ENCODE data around the gene MAPKBP1. TPM values are rescaled to one million over a fixed set of nuclear protein-coding genes. Genes with fewer than 3 reads are reported as not detected.
A peak's percentile ranks its signal among the peaks of the same experiment; 100 is the strongest.

MAPKBP1 gene
- total RNA-seq, 2 donors from 2014 or later: 12.5 to 31.6 TPM

DNA sequence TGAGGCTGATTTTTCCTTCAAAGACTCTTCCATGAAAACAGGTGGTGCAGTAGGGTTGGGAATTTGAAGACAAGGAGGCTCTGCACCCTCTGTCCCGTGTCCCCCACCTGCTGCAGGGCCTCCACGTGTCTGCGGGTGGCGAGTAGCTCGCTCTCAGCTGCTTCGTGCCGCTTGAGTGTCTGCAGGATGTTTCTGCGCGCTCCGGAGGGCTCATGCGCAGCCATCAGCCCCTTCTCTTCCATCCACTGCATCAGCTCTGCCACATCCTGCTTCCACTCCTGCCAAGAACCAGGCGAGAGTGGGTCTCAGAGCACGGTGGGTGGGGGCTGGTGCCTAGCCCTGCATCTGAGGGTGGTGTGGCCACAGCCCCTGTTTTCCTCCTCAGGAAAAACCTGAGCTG is 101.7 kb downstream of the MAPKBP1 start:
- intact Hi-C loops (cut with DNase I): no loop called here
- H3K9me3 ChIP-seq: no peaks in the 10 kb centered on the region
- ATAC-seq (no peak), DNase-seq (no peak)
- H3K36me3 ChIP-seq (replicated peaks in 1 of 2; ENCODE audit: insufficient read depth in 1 of 2, low read depth in 2 of 2): no peaks in the 10 kb centered on the region
- no peaks in the 10 kb centered on the region for H3K4me1 ChIP-seq
- H3K27ac ChIP-seq: no peak overlapping the region
- no peaks in the 10 kb centered on the region for H3K27me3 ChIP-seq
- TF ChIP-seq POLR2A (IDR thresholded peaks at IDR 0.05): no peak
- TF ChIP-seq, protein P1, sequence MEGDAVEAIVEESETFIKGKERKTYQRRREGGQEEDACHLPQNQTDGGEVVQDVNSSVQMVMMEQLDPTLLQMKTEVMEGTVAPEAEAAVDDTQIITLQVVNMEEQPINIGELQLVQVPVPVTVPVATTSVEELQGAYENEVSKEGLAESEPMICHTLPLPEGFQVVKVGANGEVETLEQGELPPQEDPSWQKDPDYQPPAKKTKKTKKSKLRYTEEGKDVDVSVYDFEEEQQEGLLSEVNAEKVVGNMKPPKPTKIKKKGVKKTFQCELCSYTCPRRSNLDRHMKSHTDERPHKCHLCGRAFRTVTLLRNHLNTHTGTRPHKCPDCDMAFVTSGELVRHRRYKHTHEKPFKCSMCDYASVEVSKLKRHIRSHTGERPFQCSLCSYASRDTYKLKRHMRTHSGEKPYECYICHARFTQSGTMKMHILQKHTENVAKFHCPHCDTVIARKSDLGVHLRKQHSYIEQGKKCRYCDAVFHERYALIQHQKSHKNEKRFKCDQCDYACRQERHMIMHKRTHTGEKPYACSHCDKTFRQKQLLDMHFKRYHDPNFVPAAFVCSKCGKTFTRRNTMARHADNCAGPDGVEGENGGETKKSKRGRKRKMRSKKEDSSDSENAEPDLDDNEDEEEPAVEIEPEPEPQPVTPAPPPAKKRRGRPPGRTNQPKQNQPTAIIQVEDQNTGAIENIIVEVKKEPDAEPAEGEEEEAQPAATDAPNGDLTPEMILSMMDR (IDR thresholded peaks at IDR 0.05): no peak
- H3K4me3 ChIP-seq: no peak overlapping the region
- WGBS, 2 donors: 73 to 82% methylated on average over 4 to 13 of the region's 13 CpGs

DNA sequence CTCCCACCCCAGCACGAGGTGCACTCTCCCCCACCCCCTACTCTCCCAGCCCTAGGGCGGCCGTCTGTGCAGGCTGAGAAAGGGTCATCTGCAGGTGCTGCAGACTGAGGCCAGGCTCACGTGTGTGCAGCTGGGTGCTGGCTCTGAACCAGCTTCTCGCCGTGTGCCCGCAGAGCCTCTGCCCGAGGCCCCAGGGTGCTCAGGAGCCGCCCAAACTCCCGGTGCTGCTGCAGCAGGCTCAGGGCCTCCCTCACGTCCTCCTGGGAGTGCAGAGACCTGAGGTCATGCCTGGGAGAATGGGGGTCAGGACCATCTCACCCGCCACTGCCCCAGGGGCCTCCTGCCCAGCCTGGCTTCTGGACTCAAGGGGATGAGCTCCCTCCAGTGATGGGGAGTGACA is 102.4 kb downstream of the MAPKBP1 start:
- peak in 2 of 4 donors; percentile 21 to 53 for DNase-seq
- H3K36me3 ChIP-seq (replicated peaks in 1 of 2; ENCODE audit: insufficient read depth in 1 of 2, low read depth in 2 of 2): no peaks in the 10 kb centered on the region
- no peak overlapping the region for H3K4me3 ChIP-seq
- 0 to 43% methylated on average over 1 to 12 of the region's 12 CpGs for WGBS, 2 donors
- no peak for TF ChIP-seq POLR2A (IDR thresholded peaks at IDR 0.05)
- TF ChIP-seq, protein P1 (IDR thresholded peaks at IDR 0.05): no peak
- peak; percentile 13 for ATAC-seq
- H3K4me1 ChIP-seq: peaks cover 3% of the 10 kb centered on the region
- no peak overlapping the region for H3K27ac ChIP-seq
- intact Hi-C loops (cut with DNase I): no loop called here
- H3K9me3 ChIP-seq: no peaks in the 10 kb centered on the region
- no peaks in the 10 kb centered on the region for H3K27me3 ChIP-seq

Small RNAs within 50 kb of the gene (microRNA-seq; reads per million reads assigned to microRNA genes)
- 0 reads per million in 2 donors for gene MIR4310 (ENCODE audit: borderline number of aligned reads in 2 of 2, borderline replicate concordance in 2 of 2)

Small RNAs within 50 kb of the gene (small RNA-seq; reads per million reads assigned to genes)
- not detected for gene JMJD7-PLA2G4B
- gene MIR4310: not detected
- gene RNA5SP393: not detected

Other genes with a start within 250 kb of the MAPKBP1 start
- 10 to 100 TPM; 23.1 to 43.5 TPM for gene RPAP1, start 230.2 kb upstream of the MAPKBP1 start, total RNA-seq
- gene TYRO3, start 215.3 kb upstream of the MAPKBP1 start, total RNA-seq: 10 to 100 TPM; 10.9 to 12.5 TPM
- 10 to 100 TPM; 28.8 to 45.5 TPM for gene MGA, start 114.1 kb upstream of the MAPKBP1 start, total RNA-seq
- 10 to 100 TPM in 1 of 2 donors, 1 to 10 TPM in 1; 2.0 to 13.0 TPM for gene JMJD7, start 53.6 kb downstream of the MAPKBP1 start, total RNA-seq
- 10 to 100 TPM; 17.4 to 18.1 TPM for gene PLA2G4B, start 64.4 kb downstream of the MAPKBP1 start, total RNA-seq
- 1 to 10 TPM in 1 of 2 donors, under 1 TPM in 1; 0.52 to 3.0 TPM for gene SPTBN5, start 119.6 kb downstream of the MAPKBP1 start, total RNA-seq
- 10 to 100 TPM; 13.8 to 16.9 TPM for gene EHD4, start 198.1 kb downstream of the MAPKBP1 start, total RNA-seq
- gene PLA2G4E, start 246.6 kb downstream of the MAPKBP1 start, total RNA-seq: not detected